ENCODE results near the gene PTPRD. TPM values are rescaled to one million over a fixed set of nuclear protein-coding genes. Genes with fewer than 3 reads are reported as not detected.

The PTPRD gene
- total and polyA plus RNA-seq, 2 experiments from 2014 or later = 11.5 to 58.0 TPM

GRCh38 chr9:10095208-10095607 is 517.6 kb downstream of the PTPRD start:
- Histone ChIP-seq H3K27ac (ENCODE audit: low read depth) (no peak overlapping the region), H3F3A (replicated peaks; ENCODE audit: low read depth) (no peaks in the 10 kb centered on the region), H3K36me3 (ENCODE audit: insufficient read depth) (no peaks in the 10 kb centered on the region), H3K27me3 (ENCODE audit: insufficient read depth) (no peaks in the 10 kb centered on the region), H3K4me1 (ENCODE audit: insufficient read depth) (no peaks in the 10 kb centered on the region), H3K4me3 (no peak overlapping the region), H4K20me1 (replicated peaks; ENCODE audit: insufficient read depth) (no peaks in the 10 kb centered on the region), H3K9me2 (ENCODE audit: insufficient read depth) (no peaks in the 10 kb centered on the region), H3K4me2 (no peak overlapping the region), H2AFZ (no peak overlapping the region), H3K79me2 (replicated peaks; ENCODE audit: insufficient read depth) (no peaks in the 10 kb centered on the region)
- H3K4me3 Mint-ChIP-seq = no peak overlapping the region
- ATAC-seq (no peak), DNase-seq (ENCODE audit: low spot score) (no peak)
- H3K27me3 Mint-ChIP-seq (ENCODE audit: insufficient read depth, low read depth, poor library complexity) = no peaks in the 10 kb centered on the region
- H3K27ac Mint-ChIP-seq = no peak overlapping the region
- H3K4me1 Mint-ChIP-seq = no peaks in the 10 kb centered on the region
- no peaks in the 10 kb centered on the region for H3K9me3 Mint-ChIP-seq
- H3K36me3 Mint-ChIP-seq (ENCODE audit: low read depth) = no peaks in the 10 kb centered on the region
- TF ChIP-seq ZNF462 (CRISPR knock-in tag; IDR thresholded peaks at IDR 0.05) (no peak), CREB1 (CRISPR knock-in tag; IDR thresholded peaks at IDR 0.05; ENCODE audit: low read depth) (no peak), STAT1 (IDR thresholded peaks at IDR 0.05; ENCODE audit: unreplicated experiment) (no peak), POLR2AphosphoS5 (IDR thresholded peaks at IDR 0.05; ENCODE audit: low read depth) (no peak), CTCF (conservative IDR thresholded peaks at IDR 0.05; ENCODE audit: low read depth in 2 of 2) (no peak)
